Measurements from ENCODE around the gene PLCB4. TPM values are rescaled to one million over a fixed set of nuclear protein-coding genes. Genes with fewer than 3 reads are reported as not detected.

Gene PLCB4
- polyA plus RNA-seq, 3 donors: not detected

- Mint-ChIP-seq H3K27ac (no peak overlapping the region), H3K27me3 (ENCODE audit: low read depth in 3 of 3) (peaks cover 0 to 4% (median 1%) of the 10 kb centered on the region in 3 donors), H3K4me1 (no peaks in the 10 kb centered on the region), H3K9me3 (no peaks in the 10 kb centered on the region), H3K36me3 (no peaks in the 10 kb centered on the region), H3K4me3 (no peak overlapping the region)
- Histone ChIP-seq H3K36me3 (replicated peaks in 1 of 2; ENCODE audit: control insufficient read depth in 1 of 2, insufficient read depth in 2 of 2, low read length in 2 of 2) (no peaks in the 10 kb centered on the region), H3K4me3 (replicated peaks in 1 of 3; ENCODE audit: low read depth in 2 of 3, low read length in 3 of 3) (no peak overlapping the region), H3K79me2 (ENCODE audit: insufficient read depth, low read length) (no peaks in the 10 kb centered on the region), H3K4me1 (ENCODE audit: control insufficient read depth in 1 of 2, insufficient read depth in 2 of 2, low read length in 2 of 2) (no peaks in the 10 kb centered on the region), H3K27ac (ENCODE audit: low read depth in 1 of 2, low read length in 2 of 2) (no peak overlapping the region), H3K4me2 (replicated peaks; ENCODE audit: extremely low read depth, low read length, poor library complexity, severe bottlenecking) (no peak overlapping the region), H3K9me3 (replicated peaks in 1 of 2; ENCODE audit: control insufficient read depth in 1 of 2, insufficient read depth in 1 of 2, low read length in 2 of 2) (no peaks in the 10 kb centered on the region), H4K20me1 (ENCODE audit: insufficient read depth, low read length) (no peaks in the 10 kb centered on the region), H2AFZ (ENCODE audit: insufficient read depth, low read depth, low read length, poor library complexity, severe bottlenecking) (no peak overlapping the region), H3K27me3 (ENCODE audit: control insufficient read depth in 2 of 2, insufficient read depth in 2 of 2, low read length in 2 of 2) (no peaks in the 10 kb centered on the region), H3K9ac (ENCODE audit: insufficient read depth, low read length, poor library complexity, severe bottlenecking) (no peak overlapping the region)
- intact Hi-C loops (cut with micrococcal nuclease): loop anchor here (1.0 to 10.0 kb wide), 3 partner anchors 199 to 505 kb away; no protein-coding TSS in a partner anchor
- no peak for TF ChIP-seq CTCF (IDR thresholded peaks at IDR 0.05)
- WGBS (ENCODE audit: insufficient coverage): no CpG with 5 or more reads among the region's 1 CpG
- no peak for DNase-seq
Measured at GRCh38 chr20:9409352-9409751, 340.5 kb downstream of the PLCB4 start.

- no peak overlapping the region for H2AFZ ChIP-seq (ENCODE audit: insufficient read depth, low read depth, low read length, poor library complexity, severe bottlenecking)
- H3K9me3 Mint-ChIP-seq: no peaks in the 10 kb centered on the region
- no peaks in the 10 kb centered on the region for H3K36me3 Mint-ChIP-seq
- H3K27me3 ChIP-seq (ENCODE audit: control insufficient read depth in 2 of 2, insufficient read depth in 2 of 2, low read length in 2 of 2): no peaks in the 10 kb centered on the region
- TF ChIP-seq CTCF (IDR thresholded peaks at IDR 0.05): no peak
- 80% methylated on average over 2 of the region's 2 CpGs for WGBS (ENCODE audit: insufficient coverage)
- no peaks in the 10 kb centered on the region for H3K36me3 ChIP-seq (replicated peaks in 1 of 2; ENCODE audit: control insufficient read depth in 1 of 2, insufficient read depth in 2 of 2, low read length in 2 of 2)
- H3K4me3 Mint-ChIP-seq: no peak overlapping the region
- no peaks in the 10 kb centered on the region for H3K9me3 ChIP-seq (replicated peaks in 1 of 2; ENCODE audit: control insufficient read depth in 1 of 2, insufficient read depth in 1 of 2, low read length in 2 of 2)
- no peak overlapping the region for H3K9ac ChIP-seq (ENCODE audit: insufficient read depth, low read length, poor library complexity, severe bottlenecking)
- no peak for DNase-seq
- no peaks in the 10 kb centered on the region for H3K4me1 ChIP-seq (ENCODE audit: control insufficient read depth in 1 of 2, insufficient read depth in 2 of 2, low read length in 2 of 2)
- intact Hi-C loops (cut with micrococcal nuclease): loop anchor here (1.0 to 10.0 kb wide), 3 partner anchors 198 to 505 kb away; no protein-coding TSS in a partner anchor
- no peak overlapping the region for H3K27ac ChIP-seq (ENCODE audit: low read depth in 1 of 2, low read length in 2 of 2)
- no peak overlapping the region for H3K4me3 ChIP-seq (replicated peaks in 1 of 3; ENCODE audit: low read depth in 2 of 3, low read length in 3 of 3)
- no peaks in the 10 kb centered on the region for H3K79me2 ChIP-seq (ENCODE audit: insufficient read depth, low read length)
- no peak overlapping the region for H3K27ac Mint-ChIP-seq
- H4K20me1 ChIP-seq (ENCODE audit: insufficient read depth, low read length): no peaks in the 10 kb centered on the region
- H3K4me1 Mint-ChIP-seq: no peaks in the 10 kb centered on the region
- H3K4me2 ChIP-seq (replicated peaks; ENCODE audit: extremely low read depth, low read length, poor library complexity, severe bottlenecking): no peak overlapping the region
- peaks cover 0 to 4% (median 1%) of the 10 kb centered on the region in 3 donors for H3K27me3 Mint-ChIP-seq (ENCODE audit: low read depth in 3 of 3)
Measured at GRCh38 chr20:9409981-9410380, 341.1 kb downstream of the PLCB4 start.

All from CD14-positive monocyte (primary cell).